ENCODE measurements around the gene SERTAD1.

- TF ChIP-seq ELK1 (IDR thresholded peaks at IDR 0.05; ENCODE audit: borderline replicate concordance, low read depth, low read length) (no peak), NFE2L2 (IDR thresholded peaks at IDR 0.05; ENCODE audit: low read depth, low read length) (no peak), POLR2A (IDR thresholded peaks at IDR 0.05; ENCODE audit: low read depth, low read length) (no peak)
- TF ChIP-seq, protein P1, sequence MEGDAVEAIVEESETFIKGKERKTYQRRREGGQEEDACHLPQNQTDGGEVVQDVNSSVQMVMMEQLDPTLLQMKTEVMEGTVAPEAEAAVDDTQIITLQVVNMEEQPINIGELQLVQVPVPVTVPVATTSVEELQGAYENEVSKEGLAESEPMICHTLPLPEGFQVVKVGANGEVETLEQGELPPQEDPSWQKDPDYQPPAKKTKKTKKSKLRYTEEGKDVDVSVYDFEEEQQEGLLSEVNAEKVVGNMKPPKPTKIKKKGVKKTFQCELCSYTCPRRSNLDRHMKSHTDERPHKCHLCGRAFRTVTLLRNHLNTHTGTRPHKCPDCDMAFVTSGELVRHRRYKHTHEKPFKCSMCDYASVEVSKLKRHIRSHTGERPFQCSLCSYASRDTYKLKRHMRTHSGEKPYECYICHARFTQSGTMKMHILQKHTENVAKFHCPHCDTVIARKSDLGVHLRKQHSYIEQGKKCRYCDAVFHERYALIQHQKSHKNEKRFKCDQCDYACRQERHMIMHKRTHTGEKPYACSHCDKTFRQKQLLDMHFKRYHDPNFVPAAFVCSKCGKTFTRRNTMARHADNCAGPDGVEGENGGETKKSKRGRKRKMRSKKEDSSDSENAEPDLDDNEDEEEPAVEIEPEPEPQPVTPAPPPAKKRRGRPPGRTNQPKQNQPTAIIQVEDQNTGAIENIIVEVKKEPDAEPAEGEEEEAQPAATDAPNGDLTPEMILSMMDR (conservative IDR thresholded peaks at IDR 0.05; ENCODE audit: low read depth, low read length), result no peak
Observed at GRCh38 chr19:40431698-40432097, 5.9 kb upstream of the SERTAD1 start.

All from IMR-90 (cell line).